ENCODE measurements around the gene RYR3.

RYR3 gene

DNA sequence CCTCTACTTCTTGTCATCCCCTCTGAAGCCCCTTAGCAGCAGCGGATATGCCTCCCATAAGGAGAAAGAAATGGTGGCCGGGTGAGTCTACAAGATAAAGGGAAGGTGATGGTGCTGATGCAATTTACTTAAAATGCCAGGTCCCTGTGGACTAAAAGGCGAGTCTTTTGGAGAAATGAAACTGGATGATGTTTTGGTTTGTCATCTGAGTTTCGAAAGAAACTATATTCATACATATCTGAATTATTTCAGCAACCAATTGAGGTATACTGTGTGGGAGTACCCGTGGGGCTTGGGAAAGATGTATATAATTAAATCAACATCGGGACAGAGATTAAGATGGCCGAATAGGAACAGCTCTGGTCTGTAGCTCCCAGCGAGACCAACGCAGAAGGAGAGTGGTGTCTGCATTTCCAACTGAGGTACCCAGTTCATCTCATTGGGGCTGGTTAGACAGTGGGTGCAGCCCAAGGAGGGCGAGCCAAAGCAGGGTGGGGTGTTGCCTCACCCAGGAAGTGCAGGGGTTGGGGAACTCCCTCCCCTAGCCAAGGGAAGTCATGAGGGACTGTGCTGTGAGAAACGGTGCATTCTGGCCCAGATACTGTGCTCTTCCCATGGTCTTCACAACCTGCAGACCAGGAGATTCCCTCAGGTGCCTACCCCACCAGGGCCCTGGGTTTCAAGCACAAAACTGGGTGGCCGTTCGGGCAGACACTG, 446.9 kb downstream of the RYR3 start:
- TF ChIP-seq ZNF274 (IDR thresholded peaks at IDR 0.05; ENCODE audit: low read depth, low read length): no peak
- H3K4me3 ChIP-seq (ENCODE audit: low read length): no peak overlapping the region

DNA sequence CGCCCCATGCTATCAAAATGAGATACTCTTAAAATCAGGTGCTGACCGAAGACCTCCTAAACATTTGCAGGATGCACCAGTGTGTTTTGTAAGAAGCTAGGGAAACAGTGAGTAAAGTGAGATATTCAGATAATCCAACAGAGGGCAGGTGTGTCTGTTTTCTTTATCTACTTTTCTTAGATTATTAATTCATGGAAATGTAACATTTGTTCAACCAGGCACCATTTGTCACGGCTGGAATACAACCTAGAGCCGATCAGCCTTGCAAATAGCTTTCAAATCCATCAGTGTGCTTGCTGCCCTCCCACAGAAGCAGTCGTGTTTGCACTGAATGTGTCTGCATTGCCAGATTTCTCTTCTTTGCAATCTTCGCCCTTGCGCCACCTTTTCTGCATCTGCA, 455.6 kb downstream of the RYR3 start:
- no peak overlapping the region for H3K4me3 ChIP-seq (ENCODE audit: low read length)
- TF ChIP-seq ZNF274 (IDR thresholded peaks at IDR 0.05; ENCODE audit: low read depth, low read length): no peak

DNA sequence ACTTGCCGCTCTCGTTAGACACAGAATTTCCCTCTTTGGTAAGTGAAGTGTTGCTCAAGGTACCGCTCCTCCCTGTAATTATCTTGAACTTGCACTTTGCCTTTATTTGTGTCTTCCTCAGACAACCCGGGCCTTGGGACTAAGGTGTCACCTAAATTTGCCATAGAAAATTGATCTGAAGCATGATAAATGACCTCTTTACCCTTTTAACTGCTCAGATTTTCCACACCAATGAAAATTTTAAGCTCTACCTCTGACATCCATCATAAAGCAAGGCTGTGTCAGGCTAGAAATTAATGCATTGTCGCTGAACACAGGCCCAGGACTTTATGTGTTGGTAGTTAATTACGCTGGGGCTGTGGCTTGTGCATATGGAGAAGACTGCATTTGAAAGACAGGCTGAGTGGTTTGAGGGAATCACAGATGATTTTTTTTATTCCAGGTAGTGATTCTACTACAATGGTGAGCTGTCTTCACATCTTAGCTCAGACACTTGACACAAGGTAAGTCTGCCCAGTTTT, 458.0 kb downstream of the RYR3 start:
- H3K4me3 ChIP-seq (ENCODE audit: low read length): no peak overlapping the region
- TF ChIP-seq ZNF274 (IDR thresholded peaks at IDR 0.05; ENCODE audit: low read depth, low read length): no peak

GRCh38 chr15:33773969-33774368, 463.2 kb downstream of the RYR3 start:
- TF ChIP-seq ZNF274 (IDR thresholded peaks at IDR 0.05; ENCODE audit: low read depth, low read length): no peak
- H3K4me3 ChIP-seq (ENCODE audit: low read length): no peak overlapping the region

GRCh38 chr15:33778852-33779251, 468.1 kb downstream of the RYR3 start:
- H3K4me3 ChIP-seq (ENCODE audit: low read length): no peak overlapping the region
- no peak for TF ChIP-seq ZNF274 (IDR thresholded peaks at IDR 0.05; ENCODE audit: low read depth, low read length)

- TF ChIP-seq ZNF274 (IDR thresholded peaks at IDR 0.05; ENCODE audit: low read depth, low read length): no peak
- H3K4me3 ChIP-seq (ENCODE audit: low read length): no peak overlapping the region
Observed at GRCh38 chr15:33780011-33780768, 469.4 kb downstream of the RYR3 start.

DNA sequence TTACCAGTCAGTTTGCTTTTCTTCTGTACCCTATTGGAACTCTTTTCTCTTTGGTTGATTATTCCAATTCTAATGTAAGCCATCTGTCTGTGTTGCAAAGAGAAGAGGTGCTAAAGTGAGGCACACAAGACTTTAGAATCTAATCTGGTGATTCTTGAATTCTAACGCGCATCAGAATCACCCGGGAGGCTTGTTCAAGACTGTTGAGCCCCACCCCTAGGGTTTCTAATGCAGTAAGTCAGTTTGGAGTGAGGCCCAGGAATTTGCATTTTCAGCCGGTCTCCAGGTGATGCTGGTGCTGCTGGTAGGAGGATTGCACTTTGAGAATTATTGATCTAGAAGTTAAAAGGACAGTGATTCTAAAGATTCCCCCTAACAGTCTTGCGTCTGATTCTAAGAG, 472.2 kb downstream of the RYR3 start:
- no peak for TF ChIP-seq ZNF274 (IDR thresholded peaks at IDR 0.05; ENCODE audit: low read depth, low read length)
- no peak overlapping the region for H3K4me3 ChIP-seq (ENCODE audit: low read length)

- no peak for TF ChIP-seq ZNF274 (IDR thresholded peaks at IDR 0.05; ENCODE audit: low read depth, low read length)
- H3K4me3 ChIP-seq (ENCODE audit: low read length): no peak overlapping the region
Observed at GRCh38 chr15:33785366-33785765, 474.6 kb downstream of the RYR3 start.

DNA sequence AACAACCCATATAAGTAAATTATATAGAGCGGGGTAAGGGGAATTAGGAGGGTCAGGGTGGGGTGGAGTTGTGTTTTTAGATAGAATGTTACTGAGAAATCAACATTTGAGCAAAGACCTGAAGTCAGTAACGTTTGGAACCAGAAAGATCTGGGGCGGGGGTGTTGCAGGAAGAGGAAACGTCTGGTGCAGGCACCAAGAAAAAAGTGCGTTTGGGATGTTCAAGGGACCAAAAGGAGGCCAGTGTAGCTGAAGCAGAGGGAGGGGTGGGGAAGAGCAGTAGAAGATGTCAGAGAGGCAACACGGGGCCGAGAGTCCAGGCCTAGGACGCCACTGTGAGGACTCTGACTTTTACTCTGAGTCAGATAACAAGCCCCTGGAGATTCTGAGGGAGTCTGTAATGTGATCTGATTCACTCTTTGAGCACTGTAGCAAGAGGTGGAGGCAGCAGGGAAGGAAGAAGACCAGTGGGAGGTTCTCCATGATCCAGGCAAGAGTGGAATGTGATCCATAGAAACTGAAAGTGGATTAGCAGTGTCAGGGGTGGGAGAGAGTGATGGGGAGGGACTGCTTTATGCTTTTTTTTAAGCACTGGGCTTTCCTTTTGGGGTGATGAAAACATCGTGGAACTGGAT, 478.3 kb downstream of the RYR3 start:
- no peak overlapping the region for H3K4me3 ChIP-seq (ENCODE audit: low read length)
- no peak for TF ChIP-seq ZNF274 (IDR thresholded peaks at IDR 0.05; ENCODE audit: low read depth, low read length)

GRCh38 chr15:33794453-33794852, 483.7 kb downstream of the RYR3 start:
- TF ChIP-seq ZNF274 (IDR thresholded peaks at IDR 0.05; ENCODE audit: low read depth, low read length): no peak
- no peak overlapping the region for H3K4me3 ChIP-seq (ENCODE audit: low read length)

- H3K4me3 ChIP-seq (ENCODE audit: low read length): no peak overlapping the region
- no peak for TF ChIP-seq ZNF274 (IDR thresholded peaks at IDR 0.05; ENCODE audit: low read depth, low read length)
Observed at GRCh38 chr15:33795070-33795469, 484.3 kb downstream of the RYR3 start.

- H3K4me3 ChIP-seq (ENCODE audit: low read length): no peak overlapping the region
- no peak for TF ChIP-seq ZNF274 (IDR thresholded peaks at IDR 0.05; ENCODE audit: low read depth, low read length)
Observed at GRCh38 chr15:33797651-33798050, 486.9 kb downstream of the RYR3 start.

GRCh38 chr15:33801954-33802353, 491.2 kb downstream of the RYR3 start:
- no peak overlapping the region for H3K4me3 ChIP-seq (ENCODE audit: low read length)
- TF ChIP-seq ZNF274 (IDR thresholded peaks at IDR 0.05; ENCODE audit: low read depth, low read length): no peak

DNA sequence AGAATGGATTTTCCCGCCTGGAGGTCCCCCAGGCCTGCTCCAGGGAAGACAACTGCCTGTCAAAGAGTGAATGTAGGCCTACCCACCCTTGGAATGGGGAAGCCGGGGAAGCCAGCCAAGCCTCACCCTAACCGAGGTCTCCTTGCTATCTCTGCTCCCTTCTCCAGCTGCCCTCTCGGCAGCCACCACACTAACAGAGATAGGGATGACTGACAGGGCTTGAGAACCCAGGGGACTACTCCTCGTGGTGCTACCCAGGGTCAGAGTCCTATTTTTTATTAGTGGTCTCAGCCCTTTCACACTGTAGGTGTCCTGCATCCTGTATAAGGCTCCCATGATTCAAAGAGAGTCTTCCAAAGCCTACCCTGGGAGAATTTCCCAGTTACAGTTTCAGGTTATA, 496.9 kb downstream of the RYR3 start:
- no peak for TF ChIP-seq ZNF274 (IDR thresholded peaks at IDR 0.05; ENCODE audit: low read depth, low read length)
- H3K4me3 ChIP-seq (ENCODE audit: low read length): no peak overlapping the region
